GM18870 (cell line): ENCODE measurements around the gene AKAP13.
"Not testable (repeated sequence)": the region's sequence is repeated elsewhere in the genome, so short reads cannot be mapped to it uniquely, and the experiment has no call there.

Experiments used
- ATAC-seq: cut with Tn5 transposase; IDR thresholded peaks from one replicate; pipeline ENCODE4 v1.9.1; 2021; ENCODE audit warnings: moderate library complexity; ENCODE audit not compliant: unreplicated experiment

AKAP13 gene, protein sequence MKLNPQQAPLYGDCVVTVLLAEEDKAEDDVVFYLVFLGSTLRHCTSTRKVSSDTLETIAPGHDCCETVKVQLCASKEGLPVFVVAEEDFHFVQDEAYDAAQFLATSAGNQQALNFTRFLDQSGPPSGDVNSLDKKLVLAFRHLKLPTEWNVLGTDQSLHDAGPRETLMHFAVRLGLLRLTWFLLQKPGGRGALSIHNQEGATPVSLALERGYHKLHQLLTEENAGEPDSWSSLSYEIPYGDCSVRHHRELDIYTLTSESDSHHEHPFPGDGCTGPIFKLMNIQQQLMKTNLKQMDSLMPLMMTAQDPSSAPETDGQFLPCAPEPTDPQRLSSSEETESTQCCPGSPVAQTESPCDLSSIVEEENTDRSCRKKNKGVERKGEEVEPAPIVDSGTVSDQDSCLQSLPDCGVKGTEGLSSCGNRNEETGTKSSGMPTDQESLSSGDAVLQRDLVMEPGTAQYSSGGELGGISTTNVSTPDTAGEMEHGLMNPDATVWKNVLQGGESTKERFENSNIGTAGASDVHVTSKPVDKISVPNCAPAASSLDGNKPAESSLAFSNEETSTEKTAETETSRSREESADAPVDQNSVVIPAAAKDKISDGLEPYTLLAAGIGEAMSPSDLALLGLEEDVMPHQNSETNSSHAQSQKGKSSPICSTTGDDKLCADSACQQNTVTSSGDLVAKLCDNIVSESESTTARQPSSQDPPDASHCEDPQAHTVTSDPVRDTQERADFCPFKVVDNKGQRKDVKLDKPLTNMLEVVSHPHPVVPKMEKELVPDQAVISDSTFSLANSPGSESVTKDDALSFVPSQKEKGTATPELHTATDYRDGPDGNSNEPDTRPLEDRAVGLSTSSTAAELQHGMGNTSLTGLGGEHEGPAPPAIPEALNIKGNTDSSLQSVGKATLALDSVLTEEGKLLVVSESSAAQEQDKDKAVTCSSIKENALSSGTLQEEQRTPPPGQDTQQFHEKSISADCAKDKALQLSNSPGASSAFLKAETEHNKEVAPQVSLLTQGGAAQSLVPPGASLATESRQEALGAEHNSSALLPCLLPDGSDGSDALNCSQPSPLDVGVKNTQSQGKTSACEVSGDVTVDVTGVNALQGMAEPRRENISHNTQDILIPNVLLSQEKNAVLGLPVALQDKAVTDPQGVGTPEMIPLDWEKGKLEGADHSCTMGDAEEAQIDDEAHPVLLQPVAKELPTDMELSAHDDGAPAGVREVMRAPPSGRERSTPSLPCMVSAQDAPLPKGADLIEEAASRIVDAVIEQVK (N-terminal part only)

DNA sequence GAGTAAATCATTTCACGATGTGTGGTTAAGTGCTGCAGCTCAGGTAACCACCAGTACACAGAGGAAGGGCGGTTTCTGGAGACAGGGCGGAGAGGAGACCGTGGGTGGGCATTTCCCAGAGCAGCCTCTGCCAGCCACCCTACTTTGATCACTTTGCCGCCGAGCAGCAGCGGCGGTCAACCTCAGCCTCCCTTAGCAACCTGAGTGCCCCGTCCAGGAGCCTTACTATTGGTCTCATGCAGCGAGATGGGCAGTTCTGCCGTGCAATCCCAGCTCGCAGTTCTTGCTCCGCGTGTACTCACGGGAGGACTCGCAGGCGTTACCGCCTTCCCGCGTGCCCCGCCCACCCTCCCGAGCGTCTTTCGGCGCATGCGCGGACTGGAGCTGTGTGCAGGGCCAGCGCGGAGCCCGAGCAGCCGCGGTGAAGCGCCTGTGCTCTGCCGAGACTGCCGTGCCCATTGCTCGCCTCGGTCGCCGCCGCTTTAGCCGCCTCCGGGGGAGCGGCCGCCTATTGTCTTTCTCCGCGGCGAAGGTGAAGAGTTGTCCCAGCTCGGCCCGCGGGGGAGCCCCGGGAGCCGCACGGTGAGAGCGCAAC is at the start of gene AKAP13:
AKAP13 (plus strand) TSS at position 387 of the 595 bp plus-strand sequence. CDS start 105,118 bp downstream, outside the sequence.
- peak; percentile 88 for ATAC-seq

DNA sequence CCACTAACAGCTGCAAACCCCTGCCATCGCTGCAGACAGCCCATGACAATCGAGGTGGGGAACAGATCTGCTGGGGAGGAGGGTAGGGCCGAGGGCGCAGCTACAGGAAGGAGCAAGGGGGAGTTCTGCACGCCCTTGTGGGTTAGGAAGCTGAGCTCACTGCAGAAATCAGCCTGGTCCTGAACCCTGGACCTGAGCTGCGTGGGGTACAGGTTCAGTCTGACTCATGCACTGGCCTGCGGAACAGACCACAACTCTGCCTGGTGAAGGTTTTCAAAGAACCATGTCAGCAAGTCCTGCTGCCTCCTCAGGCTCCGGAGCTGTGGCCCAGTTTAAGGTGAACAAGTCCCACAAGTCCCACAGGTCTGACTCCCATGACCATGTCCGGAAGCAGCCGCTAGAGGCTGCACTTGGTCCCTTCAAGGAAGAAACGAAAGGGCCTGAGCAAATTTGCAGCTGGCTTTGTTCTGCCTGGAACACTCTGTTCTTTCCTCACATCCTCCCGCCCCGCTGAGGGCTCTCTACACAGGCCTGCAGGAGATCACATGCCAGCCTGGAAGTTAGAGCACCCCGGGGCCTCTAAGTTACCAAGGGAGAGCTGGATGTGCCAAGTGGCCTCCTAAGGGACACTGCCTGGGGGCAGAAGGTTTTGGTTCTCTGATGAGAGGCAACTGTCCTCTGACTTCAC is 49.4 kb upstream of the AKAP13 start:
- peak; percentile 66 for ATAC-seq

DNA sequence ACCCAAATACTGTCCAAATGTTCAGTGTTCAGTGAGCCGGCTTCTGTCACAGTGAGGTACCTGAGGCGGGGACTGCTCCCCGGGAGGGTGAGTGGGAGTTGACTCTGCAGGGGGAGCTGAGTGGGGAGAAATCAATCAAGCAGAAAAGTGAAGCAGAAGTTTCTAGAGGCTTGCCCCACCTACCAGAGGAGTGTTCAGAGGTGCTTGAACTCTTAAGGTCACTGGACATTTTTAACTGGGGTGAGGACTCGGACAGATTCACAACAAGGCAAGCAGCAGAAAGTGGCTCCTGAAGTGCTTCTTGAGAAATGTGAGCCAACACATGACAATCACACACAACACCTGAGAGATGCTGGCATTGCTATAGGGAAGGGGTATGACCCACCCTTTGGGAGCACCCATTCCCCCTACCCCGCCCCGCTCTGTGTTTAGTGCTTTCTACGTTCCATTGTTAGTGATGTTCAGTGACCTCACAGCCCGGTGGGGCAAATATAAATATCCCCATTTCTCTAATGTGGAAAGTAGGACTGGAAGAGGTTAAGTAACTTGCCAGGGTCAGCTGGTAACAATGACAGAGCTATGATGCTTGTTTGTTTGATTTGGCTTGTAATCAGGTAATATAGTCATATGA is 48.6 kb upstream of the AKAP13 start:
- no peak for ATAC-seq

DNA sequence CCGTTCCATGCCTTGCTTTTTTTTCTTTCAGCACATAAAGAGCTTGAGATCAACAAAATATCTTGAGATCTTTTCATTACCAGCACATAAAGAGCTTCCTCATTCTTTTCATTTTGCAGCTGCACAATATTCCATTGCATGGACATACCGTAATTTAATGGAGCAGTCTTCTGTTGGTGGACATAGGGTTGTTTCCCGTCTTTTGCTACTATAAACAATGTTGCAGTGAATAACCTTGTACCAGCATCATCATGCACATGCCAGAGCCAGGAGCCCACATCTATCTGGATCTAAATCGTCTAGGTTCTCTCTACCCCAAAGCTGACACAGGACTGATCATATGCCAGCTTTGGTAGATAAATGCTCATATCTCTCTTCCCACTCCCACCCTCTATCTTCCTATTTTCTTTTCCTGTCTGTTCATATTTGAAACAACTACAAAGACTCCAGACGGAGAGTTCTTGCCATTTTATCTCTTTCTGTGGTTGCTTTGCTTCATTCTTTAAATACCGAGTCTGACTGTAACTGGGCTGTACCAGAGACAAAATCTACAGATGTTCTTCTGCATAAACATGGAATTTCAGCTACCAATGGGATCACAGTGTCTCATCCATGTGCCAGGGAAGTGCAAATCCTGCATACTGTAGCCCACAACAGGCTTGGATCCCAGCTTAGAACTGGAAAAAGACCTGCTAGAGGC is 47.1 kb upstream of the AKAP13 start:
- no peak for ATAC-seq

DNA sequence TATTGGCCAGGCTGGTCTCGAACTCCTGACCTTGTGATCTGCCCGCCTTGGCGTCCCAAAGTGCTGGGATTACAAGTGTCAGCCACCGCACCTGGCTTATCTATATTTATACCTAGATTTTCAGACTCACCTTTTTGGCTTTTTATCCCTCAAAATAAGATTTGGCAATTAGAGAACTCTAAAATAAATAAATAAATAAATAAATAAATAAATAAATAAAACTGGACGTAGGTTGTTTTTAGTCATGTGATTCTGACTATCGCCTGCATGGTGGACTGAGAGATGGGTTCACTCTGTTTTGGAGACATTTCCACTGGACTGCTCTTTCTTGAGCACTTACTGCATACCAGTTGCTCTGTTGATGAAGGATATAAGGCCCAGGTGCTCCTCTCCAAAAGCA is 46.2 kb upstream of the AKAP13 start:
- no peak for ATAC-seq

DNA sequence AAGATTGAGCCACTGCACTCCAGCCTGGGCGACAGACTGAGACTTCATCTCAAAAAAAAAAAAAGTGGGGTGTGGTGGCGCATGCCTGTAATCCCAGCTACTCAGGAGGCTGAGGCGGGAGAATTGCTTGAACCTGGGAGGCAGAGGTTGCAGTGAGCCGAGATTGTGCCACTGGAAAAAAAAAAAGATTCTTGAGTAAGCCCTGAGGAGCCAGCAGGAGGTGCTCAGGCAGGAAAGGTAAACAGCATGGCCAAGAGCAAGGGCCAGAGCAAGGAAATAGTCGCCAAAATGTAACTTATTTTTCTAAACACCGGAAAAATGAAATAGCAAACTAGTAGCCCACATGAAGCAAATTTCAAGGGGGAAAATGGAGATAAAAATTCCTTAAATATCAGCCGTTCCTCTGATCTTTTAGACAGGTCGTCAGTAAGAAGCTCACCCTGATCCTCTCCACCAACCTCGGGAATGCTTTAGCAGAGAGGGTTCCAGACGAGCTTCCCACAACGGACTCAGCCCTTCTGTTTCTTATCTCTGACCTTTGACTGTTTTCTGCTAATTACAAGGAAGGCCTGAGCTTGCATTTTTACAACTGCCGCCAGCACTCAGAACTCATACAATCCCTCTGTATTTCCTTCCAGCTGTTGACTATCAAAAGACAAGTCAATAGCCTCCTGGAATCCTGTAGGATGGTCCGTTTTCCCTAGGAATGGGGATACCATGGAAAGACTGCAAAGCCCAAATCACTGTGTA is 45.0 kb upstream of the AKAP13 start:
- no peak for ATAC-seq

DNA sequence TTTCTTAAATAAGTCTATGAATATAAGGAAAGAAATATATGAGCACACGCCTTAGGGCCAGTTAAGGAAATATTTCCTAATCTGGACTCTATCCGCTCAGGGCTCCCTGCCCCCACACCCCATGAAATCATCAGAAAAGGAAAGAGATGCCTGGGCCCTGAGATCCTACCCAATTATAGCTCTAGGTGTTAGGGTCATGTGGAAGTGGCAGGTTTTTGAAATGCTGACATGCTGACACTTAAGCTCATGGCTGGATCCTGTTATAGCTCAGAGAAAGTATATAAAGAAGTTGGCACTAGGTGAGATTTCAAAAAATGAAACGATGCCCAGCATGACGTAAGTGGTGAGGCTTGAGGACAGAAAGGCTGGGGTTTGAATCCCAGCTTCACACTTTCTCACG is 43.5 kb upstream of the AKAP13 start:
- ATAC-seq = no peak

DNA sequence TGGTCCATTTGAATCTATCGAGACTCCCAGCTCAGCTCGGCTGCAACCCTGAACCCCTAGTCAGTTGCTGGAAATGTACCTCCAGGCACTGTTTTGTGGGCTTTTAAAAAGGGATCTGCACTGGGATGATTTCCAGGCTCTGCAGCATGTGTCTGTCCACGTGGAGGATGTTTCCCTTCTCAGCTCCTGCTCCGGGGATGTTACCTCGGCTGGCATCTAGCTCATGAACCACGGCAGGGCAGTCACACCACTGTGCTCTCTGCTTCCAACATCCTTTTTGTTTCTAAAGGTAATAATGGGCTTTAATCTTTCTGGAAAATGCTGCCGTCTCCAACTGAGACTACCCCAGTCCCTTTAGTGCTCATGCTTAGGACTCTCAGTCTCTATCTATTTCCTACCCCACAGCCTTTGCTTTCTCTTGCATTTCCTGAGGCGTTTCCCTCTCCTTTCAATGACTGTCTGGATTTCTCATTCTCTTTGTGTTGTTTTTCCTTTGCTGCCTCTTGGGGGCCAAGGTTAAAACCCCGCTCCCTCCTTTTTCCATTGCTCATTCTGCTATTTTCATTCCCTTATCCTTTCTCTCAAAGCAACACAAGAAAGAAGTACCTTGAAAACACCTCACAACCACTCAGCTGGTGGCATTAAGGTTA is 42.9 kb upstream of the AKAP13 start:
- ATAC-seq = no peak

DNA sequence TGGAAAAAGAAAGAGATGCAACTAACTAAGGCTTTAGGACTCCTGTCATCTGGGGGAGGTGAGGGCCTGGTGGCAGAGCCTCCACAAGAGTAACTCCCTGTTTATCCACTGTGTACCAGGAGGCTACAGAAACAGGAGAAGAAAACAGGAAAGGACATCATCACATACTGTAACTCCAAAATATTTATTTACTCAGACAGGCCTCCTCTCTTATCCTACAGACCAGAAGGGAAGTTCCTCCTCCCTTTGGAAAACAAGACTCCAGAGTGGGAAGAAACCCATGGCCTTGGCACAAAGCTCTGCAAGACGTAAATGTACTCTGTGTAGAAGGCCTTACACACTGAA is 40.1 kb upstream of the AKAP13 start:
- no peak for ATAC-seq

DNA sequence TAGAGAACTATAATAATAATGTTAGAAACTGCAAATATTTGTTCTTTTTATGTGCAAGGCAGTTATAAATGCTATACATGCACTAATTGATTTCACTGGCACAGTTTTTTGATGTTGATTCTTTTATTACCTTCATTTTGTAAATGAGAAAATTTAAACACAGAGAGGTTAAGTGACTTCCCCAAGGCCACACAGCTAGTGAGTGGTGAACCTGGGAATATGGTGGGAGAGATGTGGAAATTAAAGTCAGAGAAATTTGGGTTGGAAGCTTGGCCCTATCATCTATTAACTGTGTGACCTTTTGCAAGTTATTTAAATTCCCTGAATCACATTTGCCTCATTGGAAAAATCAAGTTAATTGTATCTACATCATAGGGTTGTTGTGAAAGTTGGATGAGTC is 39.6 kb upstream of the AKAP13 start:
- ATAC-seq = no peak

DNA sequence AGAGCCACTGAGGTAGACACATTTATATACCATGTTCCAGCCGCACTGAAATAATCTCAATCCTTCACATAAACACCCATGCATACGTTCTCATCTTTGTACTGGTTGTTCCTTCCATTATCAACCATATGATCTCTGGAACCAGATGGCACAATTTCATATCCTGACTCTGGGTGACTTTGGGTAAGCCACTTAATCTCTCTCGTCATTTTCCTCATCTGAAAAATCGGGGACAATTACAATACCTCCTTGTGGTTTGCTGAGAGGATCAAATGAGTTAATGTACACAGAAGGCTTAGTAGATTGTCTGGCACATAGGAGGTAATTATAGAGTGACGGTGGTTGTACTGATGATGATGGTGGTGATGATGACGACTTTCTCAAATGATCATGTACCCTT is 38.2 kb upstream of the AKAP13 start:
- ATAC-seq = not testable (repeated sequence)

DNA sequence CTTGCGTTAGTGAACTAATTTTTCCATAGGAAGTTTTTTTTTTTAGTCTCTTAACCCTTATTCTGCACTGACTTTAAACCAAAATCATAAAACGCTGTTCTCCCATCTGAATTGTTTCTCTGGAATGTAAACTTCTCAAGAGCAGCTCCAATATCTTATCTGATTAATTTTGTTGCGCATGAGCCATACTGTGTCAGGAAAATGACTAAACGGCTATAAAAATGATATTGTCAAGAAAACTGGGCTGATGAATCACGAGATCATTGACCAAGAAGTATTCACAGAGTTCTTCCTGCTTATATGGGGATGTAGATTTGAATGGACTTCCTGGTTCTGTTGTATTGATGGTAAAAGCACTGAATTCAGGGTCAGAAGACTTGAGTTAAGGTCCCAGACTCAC is 37.0 kb upstream of the AKAP13 start:
- not testable (repeated sequence) for ATAC-seq

DNA sequence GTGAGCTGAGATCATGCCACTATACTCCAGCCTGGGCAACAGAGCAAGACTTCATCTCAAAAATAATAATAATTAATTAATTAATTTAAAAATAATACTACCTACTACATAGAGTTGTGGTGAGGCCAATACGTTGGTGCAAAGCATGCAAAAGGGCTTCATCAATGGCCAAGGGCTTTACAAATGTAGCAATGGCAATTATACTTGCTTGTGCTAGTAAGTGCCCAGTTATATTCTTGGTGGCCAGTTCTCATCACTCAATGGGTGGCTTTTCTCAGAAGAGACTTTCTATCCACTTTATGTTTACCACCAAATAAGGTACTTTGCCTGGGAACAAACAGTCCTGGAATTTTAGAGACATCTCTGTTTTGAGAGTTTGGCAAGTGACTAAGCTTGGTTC is 36.2 kb upstream of the AKAP13 start:
- not testable (repeated sequence) for ATAC-seq

DNA sequence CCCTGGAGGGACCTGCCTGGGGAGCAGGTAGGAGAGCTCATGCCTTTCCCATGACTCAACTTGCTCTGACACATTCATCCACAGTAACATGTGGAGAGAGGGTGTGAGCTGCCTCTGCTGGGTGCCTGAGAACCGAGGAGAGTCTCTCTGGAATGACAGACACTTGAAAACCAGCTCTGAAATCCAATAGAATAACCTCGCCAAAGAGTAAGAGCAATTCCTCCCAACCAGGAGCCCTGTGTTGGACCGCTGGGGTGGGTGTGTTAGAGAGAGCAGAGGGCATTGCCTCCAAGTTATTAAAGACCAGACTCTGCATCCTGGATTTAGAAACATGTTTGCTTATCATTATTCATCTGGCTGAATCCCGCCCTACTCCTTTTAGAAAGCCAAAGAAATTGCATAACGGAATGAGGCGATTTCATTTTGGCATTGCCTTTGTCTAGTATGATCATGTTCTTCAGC is 35.7 kb upstream of the AKAP13 start:
- ATAC-seq = not testable (repeated sequence)

DNA sequence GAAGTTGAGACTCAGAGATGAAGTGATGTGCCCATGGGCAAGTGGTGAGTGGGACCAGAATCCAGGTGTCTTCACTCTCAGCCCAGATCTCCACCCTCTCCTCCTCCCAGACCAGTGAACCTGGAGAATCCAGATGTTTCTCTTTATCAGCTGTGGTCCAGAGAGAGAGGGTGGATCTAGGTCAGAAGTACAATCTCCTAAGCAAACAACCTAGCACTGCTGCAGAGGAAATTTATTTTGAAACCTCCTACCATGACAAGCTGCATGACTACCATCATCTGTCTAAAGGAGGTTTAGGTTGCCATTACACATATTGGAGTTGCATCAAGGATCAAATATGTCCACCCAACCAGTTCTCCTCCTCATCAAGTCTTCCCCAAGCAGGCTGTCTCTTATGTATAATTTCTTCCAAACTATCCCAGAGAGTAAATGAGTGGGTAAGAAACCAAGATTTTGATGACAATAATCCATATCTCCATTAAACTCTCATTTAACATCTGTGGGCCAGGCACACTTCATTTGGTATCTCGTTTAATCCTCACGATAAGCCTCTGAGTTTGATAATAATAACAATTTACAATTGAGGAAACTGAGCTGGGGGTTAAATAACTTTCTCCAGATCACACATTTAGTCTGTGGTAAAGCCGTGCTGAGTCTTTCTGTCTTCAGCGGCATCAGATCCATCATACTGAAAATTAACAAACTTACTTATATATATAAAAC is 35.0 kb upstream of the AKAP13 start:
- not testable (repeated sequence) for ATAC-seq

DNA sequence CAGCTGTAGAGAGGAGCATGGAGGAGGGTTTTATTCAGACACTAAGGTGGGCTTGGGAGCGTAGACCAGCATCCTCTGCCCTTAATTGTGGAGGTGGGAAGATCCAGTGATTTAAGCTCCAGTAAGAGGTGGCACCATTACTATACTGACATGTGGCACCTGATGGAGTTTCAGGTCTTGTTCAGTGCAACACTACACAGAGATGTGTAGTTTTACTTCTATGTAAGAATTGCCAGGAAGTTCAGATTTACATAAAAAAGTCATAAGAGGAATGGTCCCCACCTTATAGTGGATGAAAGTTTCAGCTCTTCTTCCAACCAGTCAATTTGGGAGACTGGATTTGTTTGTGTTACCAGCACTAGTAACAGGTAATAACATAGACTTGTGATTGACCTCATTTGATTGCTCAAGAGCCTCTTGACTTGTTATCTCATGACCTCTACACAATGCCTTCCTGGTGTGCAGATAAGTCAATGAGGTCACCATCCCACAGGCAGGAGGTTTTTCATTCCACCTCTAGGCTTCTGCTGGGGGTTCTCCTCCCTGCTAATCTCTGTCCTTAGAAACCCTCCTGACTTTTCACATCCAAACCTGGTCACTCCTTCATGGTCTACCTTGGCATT is 33.8 kb upstream of the AKAP13 start:
- ATAC-seq = not testable (repeated sequence)
